Mesendoderm (in vitro differentiated cells): ENCODE measurements around the gene DNAH10.

Source experiments
- DNase-seq: peaks from one replicate; pipeline ENCODE4 v3.0.0; 2013
- H2AK5ac ChIP-seq: 2 replicates; pipeline ENCODE4 v1.6.1; 2013; ENCODE audit warnings: low read length, inconsistent platforms
- H2BK120ac ChIP-seq: 2 replicates; pipeline ENCODE4 v1.6.1; 2013; ENCODE audit warnings: low read depth, mild to moderate bottlenecking, low read length, moderate library complexity, mixed read lengths
- H2BK15ac ChIP-seq: replicated peaks from 2 replicates; pipeline ENCODE4 v1.6.1; 2013; ENCODE audit warnings: low read depth, mild to moderate bottlenecking, moderate library complexity
- H2BK5ac ChIP-seq: 2 replicates; pipeline ENCODE4 v1.6.1; 2013; ENCODE audit warnings: low read length, inconsistent platforms
- H3K18ac ChIP-seq: 2 replicates; pipeline ENCODE4 v1.6.1; 2013; ENCODE audit warnings: mild to moderate bottlenecking, low read length, mixed read lengths
- H3K23ac ChIP-seq: one replicate; pipeline ENCODE4 v1.6.1; 2013; ENCODE audit warnings: low read length
- H3K27ac ChIP-seq: 2 replicates; pipeline ENCODE4 v1.5.1; 2013; ENCODE audit warnings: low read depth, mild to moderate bottlenecking, inconsistent platforms, low read length, moderate library complexity
- H3K27me3 ChIP-seq: 2 replicates; pipeline ENCODE4 v1.6.1; 2013; ENCODE audit warnings: low read length, control low read depth, mild to moderate bottlenecking, inconsistent platforms; ENCODE audit not compliant: insufficient read depth, poor library complexity
- H3K36me3 ChIP-seq: 2 replicates; pipeline ENCODE4 v1.6.1; 2013; ENCODE audit warnings: low read length, inconsistent platforms; ENCODE audit not compliant: control insufficient read depth, insufficient read depth
- H3K4ac ChIP-seq: one replicate; pipeline ENCODE4 v1.6.1; 2013; ENCODE audit warnings: low read depth, mild to moderate bottlenecking, low read length, moderate library complexity
- H3K4me1 ChIP-seq: 2 replicates; pipeline ENCODE4 v1.6.1; 2013; ENCODE audit warnings: low read depth, low read length, inconsistent platforms; ENCODE audit not compliant: control insufficient read depth
- H3K4me2 ChIP-seq: 2 replicates; pipeline ENCODE4 v1.6.1; 2013; ENCODE audit warnings: low read length
- H3K4me3 ChIP-seq: 2 replicates; pipeline ENCODE4 v1.5.1; 2013; ENCODE audit warnings: mild to moderate bottlenecking, low read length
- H3K56ac ChIP-seq: one replicate; pipeline ENCODE4 v1.6.1; 2013; ENCODE audit warnings: low read length
- H3K79me1 ChIP-seq: 2 replicates; pipeline ENCODE4 v1.6.1; 2013; ENCODE audit warnings: low read length, inconsistent platforms
- H3K79me2 ChIP-seq: 2 replicates; pipeline ENCODE4 v1.6.1; 2013; ENCODE audit warnings: mild to moderate bottlenecking, low read length; ENCODE audit not compliant: control insufficient read depth, insufficient read depth
- H3K9ac ChIP-seq: 2 replicates; pipeline ENCODE4 v1.6.1; 2013; ENCODE audit warnings: low read length, inconsistent platforms
- H4K5ac ChIP-seq: one replicate; pipeline ENCODE4 v1.6.1; 2013; ENCODE audit warnings: low read length
- H4K8ac ChIP-seq: one replicate; pipeline ENCODE4 v1.6.1; 2013; ENCODE audit warnings: low read depth, mild to moderate bottlenecking, control low read depth, low read length, moderate library complexity
- WGBS: extraction: QIAGEN DNeasy Blood & Tissue Kit; methylation state at CpG from one replicate; pipeline ENCODE4 v1.1.7; 2013; ENCODE audit warnings: low lambda C conversion rate, missing lambda C conversion rate; ENCODE audit not compliant: insufficient coverage; ENCODE audit errors: extremely low coverage; 5-methylcytosine and 5-hydroxymethylcytosine counted together

DNAH10 gene

GRCh38 chr12:123931686-123932321, 169.7 kb downstream of the DNAH10 start:
- no peak overlapping the region for H2BK5ac ChIP-seq

GRCh38 chr12:123933214-123933613, 171.1 kb downstream of the DNAH10 start:
- Histone ChIP-seq H3K4ac (no peak overlapping the region), H3K27me3 (no peaks in the 10 kb centered on the region), H3K4me3 (no peak overlapping the region), H2BK5ac (no peak overlapping the region), H4K5ac (no peak overlapping the region), H2BK120ac (no peak overlapping the region), H2BK15ac (no peak overlapping the region), H3K23ac (no peak overlapping the region), H3K9ac (no peak overlapping the region), H3K27ac (no peak overlapping the region), H3K4me2 (no peak overlapping the region), H3K79me2 (no peaks in the 10 kb centered on the region), H2AK5ac (no peak overlapping the region), H3K36me3 (no peaks in the 10 kb centered on the region), H4K8ac (no peak overlapping the region), H3K56ac (no peak overlapping the region), H3K18ac (no peak overlapping the region), H3K79me1 (no peaks in the 10 kb centered on the region), H3K4me1 (no peaks in the 10 kb centered on the region)
- WGBS = no CpG with 5 or more reads among the region's 14 CpGs
- no peak for DNase-seq

More at GRCh38 chr12:123931686-123932321, 169.7 kb downstream of the DNAH10 start:
- Histone ChIP-seq H3K18ac (no peak overlapping the region), H2BK120ac (no peak overlapping the region), H4K5ac (no peak overlapping the region), H3K4me1 (no peaks in the 10 kb centered on the region), H2BK15ac (no peak overlapping the region), H3K27ac (no peak overlapping the region), H3K4ac (no peak overlapping the region), H3K4me2 (no peak overlapping the region), H3K27me3 (no peaks in the 10 kb centered on the region), H3K56ac (no peak overlapping the region), H3K79me1 (no peaks in the 10 kb centered on the region), H3K36me3 (no peaks in the 10 kb centered on the region), H3K4me3 (no peak overlapping the region), H3K9ac (no peak overlapping the region), H2AK5ac (no peak overlapping the region), H4K8ac (no peak overlapping the region), H3K23ac (no peak overlapping the region), H3K79me2 (no peaks in the 10 kb centered on the region)
- DNase-seq = no peak
- no CpG with 5 or more reads among the region's 14 CpGs for WGBS

- Histone ChIP-seq H3K27ac (no peak overlapping the region), H3K4ac (no peak overlapping the region), H3K4me2 (no peak overlapping the region), H4K5ac (no peak overlapping the region), H4K8ac (no peak overlapping the region), H3K18ac (no peak overlapping the region), H2BK15ac (no peak overlapping the region), H3K36me3 (no peaks in the 10 kb centered on the region), H3K23ac (no peak overlapping the region), H3K4me1 (no peaks in the 10 kb centered on the region), H2BK5ac (no peak overlapping the region), H3K27me3 (no peaks in the 10 kb centered on the region), H3K9ac (no peak overlapping the region), H3K79me1 (no peaks in the 10 kb centered on the region), H3K4me3 (no peak overlapping the region), H2AK5ac (no peak overlapping the region), H2BK120ac (no peak overlapping the region), H3K79me2 (no peaks in the 10 kb centered on the region), H3K56ac (no peak overlapping the region)
- WGBS = no CpG with 5 or more reads among the region's 11 CpGs
- no peak for DNase-seq
Observed at GRCh38 chr12:123934016-123934620, 172.0 kb downstream of the DNAH10 start.

GRCh38 chr12:123934829-123935228, 172.7 kb downstream of the DNAH10 start:
- Histone ChIP-seq H3K4me2 (no peak overlapping the region), H3K79me2 (no peaks in the 10 kb centered on the region), H2BK5ac (no peak overlapping the region), H3K27ac (no peak overlapping the region), H2BK120ac (no peak overlapping the region), H4K8ac (no peak overlapping the region), H3K79me1 (no peaks in the 10 kb centered on the region), H3K27me3 (no peaks in the 10 kb centered on the region), H3K56ac (no peak overlapping the region), H2AK5ac (no peak overlapping the region), H3K9ac (no peak overlapping the region), H3K4ac (no peak overlapping the region), H4K5ac (no peak overlapping the region), H2BK15ac (no peak overlapping the region), H3K4me3 (no peak overlapping the region), H3K18ac (no peak overlapping the region), H3K23ac (no peak overlapping the region), H3K36me3 (no peaks in the 10 kb centered on the region), H3K4me1 (no peaks in the 10 kb centered on the region)
- no CpG with 5 or more reads among the region's 9 CpGs for WGBS
- no peak for DNase-seq

GRCh38 chr12:123935956-123936355, 173.9 kb downstream of the DNAH10 start:
- Histone ChIP-seq H3K4me3 (no peak overlapping the region), H3K4ac (no peak overlapping the region), H3K27ac (no peak overlapping the region), H2BK15ac (no peak overlapping the region), H2BK5ac (no peak overlapping the region), H2BK120ac (no peak overlapping the region), H3K4me1 (no peaks in the 10 kb centered on the region), H3K79me1 (no peaks in the 10 kb centered on the region), H3K9ac (no peak overlapping the region), H3K18ac (no peak overlapping the region), H3K56ac (no peak overlapping the region), H3K79me2 (no peaks in the 10 kb centered on the region), H4K8ac (no peak overlapping the region), H3K27me3 (no peaks in the 10 kb centered on the region), H3K4me2 (no peak overlapping the region), H4K5ac (no peak overlapping the region), H3K23ac (no peak overlapping the region), H3K36me3 (no peaks in the 10 kb centered on the region), H2AK5ac (no peak overlapping the region)
- WGBS = no CpG with 5 or more reads among the region's 7 CpGs
- no peak for DNase-seq

GRCh38 chr12:123936471-123936870, 174.4 kb downstream of the DNAH10 start:
- H3K79me2 ChIP-seq = no peaks in the 10 kb centered on the region
- H2AK5ac ChIP-seq = no peak overlapping the region
- no peak overlapping the region for H3K9ac ChIP-seq
- H3K27me3 ChIP-seq = no peaks in the 10 kb centered on the region
- no peak overlapping the region for H2BK15ac ChIP-seq
- H3K4me2 ChIP-seq = no peak overlapping the region
- H3K36me3 ChIP-seq = no peaks in the 10 kb centered on the region
- no peak overlapping the region for H2BK5ac ChIP-seq
- no peak overlapping the region for H3K4ac ChIP-seq
- H3K4me3 ChIP-seq = no peak overlapping the region
- H4K5ac ChIP-seq = no peak overlapping the region
- DNase-seq = no peak
- no peaks in the 10 kb centered on the region for H3K4me1 ChIP-seq
- H3K56ac ChIP-seq = no peak overlapping the region
- H3K23ac ChIP-seq = no peak overlapping the region
- H3K18ac ChIP-seq = no peak overlapping the region
- no peaks in the 10 kb centered on the region for H3K79me1 ChIP-seq
- no peak overlapping the region for H4K8ac ChIP-seq
- WGBS = no CpG with 5 or more reads among the region's 18 CpGs
- H3K27ac ChIP-seq = no peak overlapping the region
- no peak overlapping the region for H2BK120ac ChIP-seq
